ENCODE measurements around the gene SATL1.
A peak's percentile ranks its signal among the peaks of the same experiment; 100 is the strongest.
"Not testable (repeated sequence)": the region's sequence is repeated elsewhere in the genome, so short reads cannot be mapped to it uniquely, and the experiment has no call there.

The SATL1 gene

GRCh38 chrX:85243761-85244449 is at the start of gene SATL1, which contains the start of gene ZNF711:
TSS of gene SATL1 (minus strand) at chrX:85243779. CDS start at chrX:85108968, 134,811 bp downstream.
TSS of gene ZNF711 (plus strand) at chrX:85243991. CDS start at chrX:85247573, 3,582 bp downstream.
- DNase-seq (ENCODE audit: low read depth, low spot score): peak; percentile 94

- no peak for DNase-seq (ENCODE audit: low read depth, low spot score)
These were observed 45.6 kb upstream of the SATL1 start for GRCh38 chrX:85288992-85289723.

DNA sequence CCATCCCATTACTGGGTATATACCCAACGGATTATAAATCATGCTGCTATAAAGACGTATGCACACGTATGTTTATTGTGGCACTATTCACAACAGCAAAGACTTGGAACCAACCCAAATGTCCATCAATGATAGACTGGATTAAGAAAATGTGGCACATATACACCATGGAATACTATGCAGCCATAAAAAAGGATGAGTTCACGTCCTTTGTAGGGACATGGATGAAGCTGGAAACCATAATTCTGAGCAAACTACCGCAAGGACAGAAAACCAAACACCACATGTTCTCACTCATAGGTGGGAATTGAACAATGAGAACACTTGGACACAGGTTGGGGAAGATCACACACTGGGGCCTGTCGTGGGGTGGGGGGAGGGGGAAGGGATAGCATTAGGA is 41.7 kb upstream of the SATL1 start:
- not testable (repeated sequence) for DNase-seq (ENCODE audit: low read depth, low spot score)

DNA sequence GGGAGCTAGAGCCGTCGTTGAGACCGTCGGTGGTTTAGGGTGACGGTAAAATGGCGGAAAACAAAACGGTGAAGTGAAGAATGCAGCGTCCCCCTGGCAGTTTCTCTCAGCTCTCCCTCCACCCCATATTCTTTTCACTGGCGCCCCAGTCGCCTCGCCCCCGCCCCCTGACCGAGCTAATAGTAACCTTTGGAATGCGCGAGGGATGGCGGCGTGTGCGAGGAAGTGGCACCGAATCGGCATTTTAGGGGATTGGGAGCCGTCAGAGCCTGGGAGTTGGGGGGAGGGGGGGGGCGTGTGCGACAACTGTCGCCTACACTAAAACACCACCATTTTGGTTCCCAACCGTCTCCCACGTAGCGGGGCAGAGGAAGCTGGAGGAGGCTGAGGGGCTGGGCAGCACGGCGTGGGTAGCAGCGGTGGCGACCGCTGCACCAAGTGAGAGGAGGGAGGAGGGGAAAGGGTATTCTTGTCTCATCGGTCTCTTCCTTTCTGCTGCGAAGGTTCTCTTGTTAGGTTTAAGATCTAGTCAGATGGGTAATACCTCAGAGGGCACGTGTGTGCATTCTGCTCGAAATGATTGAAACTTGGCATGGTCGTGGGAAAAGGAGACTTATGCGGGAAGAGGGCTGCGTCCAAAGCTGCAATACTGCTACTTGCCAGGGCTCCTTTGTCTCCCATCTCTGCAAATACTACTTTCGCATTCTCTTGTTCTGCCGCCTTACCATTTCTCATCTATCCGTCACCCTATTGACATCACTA is 1.1 kb upstream of the SATL1 start:
- DNase-seq (ENCODE audit: low read depth, low spot score): peak; percentile 56

- DNase-seq (ENCODE audit: low read depth, low spot score): no peak
These were observed 424 bp downstream of the SATL1 start for GRCh38 chrX:85243155-85243554.

DNA sequence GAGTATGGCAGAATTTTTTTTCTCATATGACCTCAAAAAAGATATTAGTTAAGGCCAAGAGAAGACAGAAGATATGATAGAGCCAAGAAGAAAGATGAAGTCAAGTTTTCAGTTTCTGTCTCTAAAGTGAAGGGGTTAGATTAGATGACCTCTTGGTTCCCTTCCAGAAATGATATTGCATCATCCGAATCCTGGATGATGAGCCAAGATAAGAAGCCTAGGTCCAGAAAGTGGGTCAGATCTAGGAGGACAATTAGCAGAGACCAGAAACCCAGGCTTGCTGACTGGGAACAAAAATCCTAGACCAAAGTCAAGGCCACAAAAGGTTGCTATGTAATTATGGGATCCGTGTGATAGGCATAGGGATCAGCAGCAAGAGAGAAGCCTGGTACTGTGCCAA is 20.2 kb downstream of the SATL1 start:
- no peak for DNase-seq (ENCODE audit: low read depth, low spot score)

GRCh38 chrX:85221361-85221760 is 22.2 kb downstream of the SATL1 start:
- no peak for DNase-seq (ENCODE audit: low read depth, low spot score)

GRCh38 chrX:85215946-85216345 is 27.6 kb downstream of the SATL1 start:
- DNase-seq (ENCODE audit: low read depth, low spot score): no peak

DNA sequence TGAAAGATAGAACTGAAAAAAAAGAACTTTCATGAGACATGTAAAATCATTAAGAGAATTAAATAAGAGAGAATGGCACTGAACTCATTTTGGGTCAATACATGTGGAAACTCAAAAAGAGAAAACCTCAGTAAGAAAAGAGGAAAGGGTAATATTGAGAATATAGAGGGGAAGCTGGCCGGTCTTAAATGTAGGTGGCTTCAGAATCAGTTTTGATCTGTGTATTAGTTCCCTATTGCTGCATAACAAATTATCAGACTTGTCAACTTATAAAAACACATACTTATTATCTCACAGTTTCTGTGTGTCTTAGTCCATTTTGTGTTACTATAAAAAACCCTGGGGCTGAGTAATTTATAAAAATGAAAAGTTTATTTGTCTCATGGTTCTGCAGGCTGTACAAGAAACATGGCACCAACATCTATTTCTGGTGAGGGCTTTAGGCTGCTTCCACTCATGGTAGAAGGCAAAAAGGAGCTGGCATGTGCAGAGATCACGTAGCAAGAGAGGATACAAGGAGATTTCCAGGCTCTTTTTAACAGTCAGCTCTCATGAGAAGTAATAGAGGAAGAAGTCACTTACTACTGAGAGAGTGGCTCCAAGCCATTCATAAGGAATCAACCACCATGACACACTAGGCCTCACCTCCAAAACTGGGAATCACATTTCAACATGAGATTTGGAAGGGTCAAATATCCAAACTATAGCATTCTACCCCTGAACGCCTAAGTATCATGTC is 29.6 kb downstream of the SATL1 start:
- DNase-seq (ENCODE audit: low read depth, low spot score): no peak

DNA sequence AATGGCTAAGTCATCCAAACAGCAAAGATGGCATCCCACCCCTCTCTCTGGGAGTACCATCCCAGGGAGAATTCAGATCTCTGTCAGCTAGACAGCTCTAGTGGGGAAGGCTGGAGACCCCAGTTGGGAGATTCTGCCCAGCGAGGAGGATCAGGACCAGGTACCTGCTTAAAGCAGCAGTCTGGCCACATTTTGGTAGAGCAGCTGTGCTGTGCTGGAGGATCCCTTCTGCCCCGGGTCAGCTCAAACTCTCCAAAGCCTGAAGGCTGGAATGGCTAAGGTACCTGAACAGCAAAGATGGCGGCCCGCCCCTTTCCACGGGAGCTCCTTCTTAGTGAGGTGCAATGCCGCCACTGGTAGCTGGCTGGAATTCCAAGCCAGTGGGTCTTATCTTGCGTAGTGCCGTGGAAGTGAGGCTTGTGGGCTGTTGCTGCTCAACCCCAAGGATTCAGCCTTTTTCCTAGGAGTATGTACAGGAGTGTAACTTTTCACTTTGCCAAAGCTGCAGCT is 40.1 kb downstream of the SATL1 start:
- DNase-seq (ENCODE audit: low read depth, low spot score): no peak

- DNase-seq (ENCODE audit: low read depth, low spot score): no peak
These were observed 47.3 kb downstream of the SATL1 start for GRCh38 chrX:85196319-85196718.

- no peak for DNase-seq (ENCODE audit: low read depth, low spot score)
These were observed 83.9 kb downstream of the SATL1 start for GRCh38 chrX:85159644-85160043.

DNA sequence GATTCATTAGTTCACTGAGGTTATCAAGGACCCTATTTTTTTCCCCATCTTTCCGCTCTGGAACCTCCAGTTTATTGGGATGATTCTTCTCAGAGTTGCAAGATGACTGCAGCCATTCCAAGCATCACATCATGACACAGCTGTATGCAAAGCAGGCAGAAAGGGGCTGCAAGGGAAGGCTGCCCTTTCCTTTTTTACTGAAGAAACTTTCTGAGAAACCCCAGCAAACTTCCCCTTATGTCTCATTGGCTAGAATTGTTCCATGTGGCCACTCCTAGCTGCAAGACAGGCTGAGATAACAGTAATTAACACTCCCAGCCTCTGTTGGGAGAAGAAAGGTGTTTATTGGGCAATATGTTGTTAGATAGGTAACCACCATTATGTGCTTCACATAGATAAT is 102.6 kb downstream of the SATL1 start:
- no peak for DNase-seq (ENCODE audit: low read depth, low spot score)

DNA sequence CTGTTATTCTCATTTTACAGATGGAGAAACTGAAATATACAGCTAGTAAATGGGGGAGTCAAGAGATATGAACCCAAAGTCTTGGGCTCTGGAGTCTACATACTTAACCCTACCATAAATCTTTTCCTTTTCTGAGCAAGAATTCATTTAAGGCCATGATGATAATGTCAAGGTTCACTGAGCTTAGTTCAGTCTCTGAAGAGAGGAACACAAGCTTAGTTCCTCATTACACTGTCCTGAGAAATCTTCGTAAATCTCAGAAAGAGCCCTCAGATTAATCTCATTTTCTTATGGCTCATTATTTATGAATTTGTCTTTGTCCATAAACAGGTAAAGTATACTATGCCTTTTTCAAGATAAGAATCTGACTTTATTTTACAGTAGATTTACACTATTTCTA is 104.2 kb downstream of the SATL1 start:
- DNase-seq (ENCODE audit: low read depth, low spot score): no peak

DNA sequence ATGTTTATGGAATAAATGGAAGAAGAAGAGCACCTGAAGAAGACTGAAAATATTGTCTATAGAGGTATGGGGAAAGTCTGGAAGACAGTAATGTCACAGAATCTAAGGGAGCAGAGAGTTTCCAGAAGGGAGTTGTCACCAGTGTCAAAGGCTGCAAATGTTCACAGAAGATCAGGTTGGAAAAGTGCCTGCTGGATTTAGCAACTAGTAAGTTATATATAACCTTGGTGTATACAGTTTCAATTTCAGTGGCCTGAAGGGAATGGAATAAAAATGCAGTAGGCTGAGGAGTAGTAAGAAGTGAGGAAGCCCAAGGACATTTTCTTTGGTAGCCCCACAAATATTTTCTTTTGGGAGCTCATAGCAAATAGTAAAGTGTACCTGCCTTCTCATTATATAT is 107.2 kb downstream of the SATL1 start:
- no peak for DNase-seq (ENCODE audit: low read depth, low spot score)

DNA sequence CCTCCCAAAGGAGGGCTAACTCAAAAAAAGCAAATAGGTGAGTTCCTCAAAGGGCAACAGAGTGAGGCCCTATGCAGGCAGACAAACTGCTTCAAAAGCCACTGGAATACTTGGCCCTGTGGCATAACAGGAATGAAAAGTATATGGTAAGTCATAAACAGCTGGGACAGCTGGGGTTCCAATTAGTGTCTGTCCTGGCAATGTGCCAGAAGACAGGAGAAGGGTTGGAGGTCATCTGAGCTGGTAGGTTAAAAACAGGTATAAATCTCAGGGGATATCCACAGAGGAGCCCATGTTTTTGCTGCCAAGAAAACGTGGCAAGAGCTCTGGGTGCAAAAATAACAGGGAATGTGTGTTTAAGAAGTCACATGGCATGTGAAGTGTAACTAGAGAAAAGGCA is 128.3 kb downstream of the SATL1 start:
- DNase-seq (ENCODE audit: low read depth, low spot score): no peak

DNA sequence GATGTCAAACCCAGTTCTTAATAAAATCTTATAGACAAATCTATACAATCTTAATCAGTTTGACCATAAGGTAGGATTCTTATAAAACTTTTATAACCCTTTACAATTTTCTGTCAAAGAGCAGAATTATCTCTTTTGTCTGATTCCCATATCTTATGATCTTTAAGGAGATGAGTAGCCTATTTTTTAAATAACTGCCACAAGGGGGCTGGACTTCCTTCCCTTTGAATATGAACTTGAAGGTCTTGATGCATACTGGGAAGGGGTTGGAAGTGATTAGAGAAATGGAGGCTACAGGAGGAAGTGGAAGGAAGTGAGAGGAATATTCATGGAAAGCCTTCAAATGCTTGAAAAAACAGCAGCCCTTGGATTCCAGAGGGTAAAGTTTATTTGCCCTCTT is 128.8 kb downstream of the SATL1 start:
- no peak for DNase-seq (ENCODE audit: low read depth, low spot score)

- DNase-seq (ENCODE audit: low read depth, low spot score): no peak
These were observed 129.4 kb downstream of the SATL1 start for GRCh38 chrX:85114171-85114570.

GRCh38 chrX:85113746-85114145 is 129.8 kb downstream of the SATL1 start:
- no peak for DNase-seq (ENCODE audit: low read depth, low spot score)

DNA sequence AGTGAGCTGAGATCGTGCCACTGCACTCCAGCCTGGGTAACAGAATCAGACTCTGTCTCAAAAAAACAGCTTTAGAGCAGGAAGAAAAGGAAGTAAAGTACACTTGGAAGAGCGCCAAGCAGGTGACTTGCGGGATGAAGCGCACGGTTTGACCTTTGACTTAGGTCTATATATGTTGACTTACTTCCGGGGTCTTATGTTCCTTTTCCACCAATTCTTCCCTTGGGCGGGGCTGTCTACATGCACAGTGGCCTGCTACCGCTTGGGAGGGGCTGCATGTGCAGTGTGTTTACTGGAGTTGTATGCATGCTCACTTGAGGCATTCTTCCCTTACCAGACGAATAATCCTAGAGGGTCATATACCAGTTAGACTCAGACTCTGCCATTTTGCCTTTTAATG is 131.3 kb downstream of the SATL1 start:
- no peak for DNase-seq (ENCODE audit: low read depth, low spot score)

GRCh38 chrX:85111347-85111746 is 132.2 kb downstream of the SATL1 start:
- no peak for DNase-seq (ENCODE audit: low read depth, low spot score)

DNA sequence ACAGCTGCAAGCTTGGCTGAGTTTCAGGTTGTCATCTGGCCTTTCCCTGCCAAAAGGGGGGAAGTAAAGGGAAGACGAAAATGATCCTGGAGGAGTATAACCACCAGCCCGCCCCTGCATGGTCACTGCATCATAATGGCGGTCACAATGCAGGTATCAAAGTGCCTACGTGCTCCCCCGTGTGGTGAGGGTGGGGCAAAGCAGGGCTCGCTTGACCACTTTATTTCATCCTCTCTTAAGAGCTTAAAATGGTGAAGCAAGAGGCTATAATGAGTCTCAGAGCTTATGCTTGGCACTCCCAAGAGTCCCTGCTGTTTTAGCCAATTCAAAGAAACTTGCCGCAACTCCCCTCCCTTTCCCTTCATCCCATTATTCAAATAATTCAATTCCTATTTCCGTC is 134.3 kb downstream of the SATL1 start:
- peak; percentile 76 for DNase-seq (ENCODE audit: low read depth, low spot score)

All from ELF-1 (cell line).